ENCODE measurements around the gene RCAN1.

RCAN1 gene

DNA sequence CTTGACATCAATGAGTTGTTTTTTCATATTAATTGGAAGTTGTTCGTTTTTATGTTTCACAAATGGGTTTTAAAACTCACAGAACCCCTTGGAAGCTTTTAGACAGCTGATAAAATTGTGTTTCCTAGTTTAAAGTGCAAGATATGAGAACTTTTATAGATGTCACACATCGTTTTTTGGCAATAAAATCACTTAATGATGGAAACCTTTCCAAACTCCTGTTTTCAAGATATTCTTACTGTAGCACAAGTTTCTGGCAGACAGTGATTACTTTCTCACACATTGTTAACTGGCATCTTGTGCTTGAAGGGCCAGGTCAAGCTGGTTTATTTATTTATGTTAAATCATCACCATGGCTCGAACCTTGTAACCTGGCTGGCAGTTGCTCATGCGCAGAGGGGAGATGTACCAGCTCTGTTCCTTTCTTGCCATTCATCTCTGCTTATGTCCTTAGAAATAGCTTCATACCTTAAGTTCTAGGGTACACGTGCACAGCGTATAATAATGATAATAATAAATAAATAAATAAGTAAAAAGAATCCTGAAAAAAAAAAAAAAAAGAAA, 10.2 kb upstream of the RCAN1 start:
- no peak for TF ChIP-seq TAF1 (IDR thresholded peaks at IDR 0.05; ENCODE audit: low read depth, low read length)
- no peak for TF ChIP-seq POLR2AphosphoS5 (IDR thresholded peaks at IDR 0.05; ENCODE audit: low read depth, low read length)
- TF ChIP-seq SPI1 (IDR thresholded peaks at IDR 0.05; ENCODE audit: low read depth, low read length): no peak
- no peak for TF ChIP-seq POU2F2 (IDR thresholded peaks at IDR 0.05; ENCODE audit: low read depth, low read length)
- TF ChIP-seq PAX5 (IDR thresholded peaks at IDR 0.05; ENCODE audit: insufficient read depth, low read length, severe bottlenecking): no peak
- no peak for TF ChIP-seq POLR2A (IDR thresholded peaks at IDR 0.05; ENCODE audit: low read depth, low read length)
- DNase-seq (ENCODE audit: insufficient read length, low spot score) (no peak), FAIRE-seq (no peak)

DNA sequence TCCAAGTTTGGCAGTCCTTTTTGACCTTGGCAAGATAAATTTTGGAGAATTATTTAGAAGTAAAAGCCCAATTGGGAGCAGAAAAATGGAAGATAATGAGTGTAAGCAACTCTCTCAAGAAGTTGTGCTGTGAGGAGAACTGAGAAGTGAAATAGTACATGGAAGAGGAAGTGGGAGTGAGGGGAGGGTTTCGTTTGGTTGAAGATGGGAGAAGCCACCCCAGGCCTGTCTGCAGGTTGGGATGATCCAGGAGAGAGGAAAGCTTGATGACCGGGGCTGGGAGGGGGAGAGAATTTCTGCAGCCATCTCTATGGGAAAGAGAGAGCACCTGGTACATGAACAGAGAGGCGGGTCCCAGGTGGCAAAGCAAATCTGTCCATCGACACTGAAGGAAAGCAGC, 8.6 kb upstream of the RCAN1 start:
- TF ChIP-seq TAF1 (IDR thresholded peaks at IDR 0.05; ENCODE audit: low read depth, low read length) (no peak), SPI1 (IDR thresholded peaks at IDR 0.05; ENCODE audit: low read depth, low read length) (peak; percentile 94)
- FAIRE-seq (no peak), DNase-seq (ENCODE audit: insufficient read length, low spot score) (no peak)

DNA sequence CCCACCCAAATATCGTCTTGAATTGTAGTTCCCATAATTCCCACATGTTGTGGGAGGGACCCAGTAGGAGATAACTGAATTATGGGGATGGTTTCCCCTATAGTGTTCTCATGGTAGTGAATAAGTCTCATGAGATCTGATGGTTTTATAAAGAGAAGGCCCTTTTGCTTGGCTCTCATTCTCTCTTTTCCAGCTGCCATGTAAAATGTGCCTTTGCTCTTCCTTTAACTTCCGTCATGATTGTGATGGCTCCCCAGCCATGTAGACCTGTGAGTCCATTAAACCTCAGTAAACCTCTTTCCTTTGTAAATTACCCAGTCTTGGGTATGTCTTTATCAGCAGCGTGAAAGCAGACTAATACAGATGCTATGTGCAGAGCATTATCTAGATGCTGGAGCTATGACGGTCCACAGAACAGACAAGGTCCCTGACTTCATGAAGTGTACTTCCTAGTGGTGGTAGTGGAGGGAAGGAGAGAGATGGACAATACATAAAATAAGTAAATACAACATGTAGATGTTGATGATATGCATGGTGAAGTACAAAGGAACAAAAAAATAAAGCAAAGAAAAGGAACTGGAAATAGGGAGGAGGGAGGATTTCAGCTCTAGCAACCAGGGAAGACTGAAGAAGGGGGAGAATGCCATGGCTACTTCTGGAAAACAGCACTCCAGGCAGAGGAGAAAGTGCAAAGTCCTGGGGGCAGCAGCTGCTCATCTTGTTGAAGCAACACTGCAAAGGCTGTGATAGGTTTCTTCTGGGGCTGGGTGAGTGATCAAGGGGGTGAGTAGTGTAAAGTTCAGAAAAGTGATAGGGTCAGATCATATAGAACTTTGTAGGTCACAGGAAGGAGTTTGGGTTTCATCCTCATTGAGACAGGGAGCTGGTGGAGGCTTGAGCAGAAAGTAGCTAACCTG, 6.8 kb upstream of the RCAN1 start:
- DNase-seq (ENCODE audit: insufficient read length, low spot score) (no peak), FAIRE-seq (no peak)
- TF ChIP-seq SPI1 (IDR thresholded peaks at IDR 0.05; ENCODE audit: low read depth, low read length) (no peak), PAX5 (IDR thresholded peaks at IDR 0.05; ENCODE audit: insufficient read depth, low read length, severe bottlenecking) (no peak), POU2F2 (IDR thresholded peaks at IDR 0.05; ENCODE audit: low read depth, low read length) (no peak), TAF1 (IDR thresholded peaks at IDR 0.05; ENCODE audit: low read depth, low read length) (no peak), POLR2AphosphoS5 (IDR thresholded peaks at IDR 0.05; ENCODE audit: low read depth, low read length) (no peak), POLR2A (IDR thresholded peaks at IDR 0.05; ENCODE audit: low read depth, low read length) (no peak)

DNA sequence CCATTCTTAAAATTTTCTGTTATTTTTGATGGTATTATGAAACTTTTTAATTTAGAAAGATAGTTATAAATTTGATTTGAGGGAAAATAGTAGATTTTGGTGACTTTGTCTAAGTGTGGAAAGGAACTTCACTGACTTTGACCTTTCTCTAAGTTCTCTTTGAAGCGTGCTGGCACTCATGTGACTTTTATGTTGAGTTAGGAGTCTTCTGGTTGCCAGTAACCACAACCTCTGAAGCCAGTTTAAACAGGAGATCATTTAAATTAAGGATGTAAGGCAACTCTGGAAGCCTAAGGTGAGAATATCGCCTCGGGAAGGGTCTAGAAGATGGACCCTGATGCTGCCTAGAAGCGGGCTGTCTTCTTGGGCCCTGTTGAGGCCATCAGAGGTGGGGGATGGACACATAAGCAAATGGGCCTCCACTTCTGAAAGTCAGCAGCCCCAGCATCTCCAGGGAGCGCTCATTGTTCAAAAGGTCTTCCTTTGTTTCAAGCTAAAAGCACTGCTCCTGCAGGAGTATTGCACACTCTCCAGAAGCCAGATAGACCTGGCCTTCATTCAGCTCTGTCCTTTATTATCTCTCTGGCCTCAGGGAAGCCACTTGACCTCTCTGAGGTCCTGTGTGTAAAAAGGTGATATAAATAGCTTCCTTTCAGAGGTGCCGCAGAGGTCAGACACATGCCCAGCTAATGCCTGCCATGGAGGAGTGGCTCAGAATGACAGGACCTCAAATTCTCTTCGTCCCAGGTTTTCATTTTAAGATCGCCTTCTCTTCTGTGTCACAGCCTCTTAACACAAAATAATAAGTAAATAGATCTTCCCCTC, 5.1 kb upstream of the RCAN1 start:
- no peak for TF ChIP-seq PAX5 (IDR thresholded peaks at IDR 0.05; ENCODE audit: insufficient read depth, low read length, severe bottlenecking)
- TF ChIP-seq SPI1 (IDR thresholded peaks at IDR 0.05; ENCODE audit: low read depth, low read length): no peak
- no peak for DNase-seq (ENCODE audit: insufficient read length, low spot score)
- FAIRE-seq: no peak

DNA sequence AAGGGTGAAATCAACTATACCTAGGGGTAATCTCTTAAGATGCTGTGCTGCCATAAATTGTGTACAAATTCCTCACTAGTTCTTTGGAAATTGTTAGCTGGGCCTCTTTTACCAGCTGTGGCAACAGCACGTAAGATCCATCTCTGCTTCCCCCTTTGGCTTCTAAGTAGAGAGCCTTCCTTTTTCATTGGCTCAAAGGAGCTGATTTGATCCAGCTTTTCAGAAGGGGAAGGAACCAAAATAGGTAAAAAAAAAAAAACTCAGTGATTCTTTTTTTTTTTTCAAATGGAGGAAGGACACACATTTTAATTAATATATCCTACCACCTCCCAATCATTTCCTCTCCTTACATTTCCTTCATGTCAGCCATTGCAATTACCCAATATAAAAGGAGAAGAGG, 4.0 kb upstream of the RCAN1 start:
- FAIRE-seq: no peak
- no peak for DNase-seq (ENCODE audit: insufficient read length, low spot score)
- no peak for TF ChIP-seq POLR2AphosphoS5 (IDR thresholded peaks at IDR 0.05; ENCODE audit: low read depth, low read length)
- no peak for TF ChIP-seq POLR2A (IDR thresholded peaks at IDR 0.05; ENCODE audit: low read depth, low read length)
- TF ChIP-seq POU2F2 (IDR thresholded peaks at IDR 0.05; ENCODE audit: low read depth, low read length): no peak
- no peak for TF ChIP-seq PAX5 (IDR thresholded peaks at IDR 0.05; ENCODE audit: insufficient read depth, low read length, severe bottlenecking)
- TF ChIP-seq TAF1 (IDR thresholded peaks at IDR 0.05; ENCODE audit: low read depth, low read length): no peak
- no peak for TF ChIP-seq SPI1 (IDR thresholded peaks at IDR 0.05; ENCODE audit: low read depth, low read length)

DNA sequence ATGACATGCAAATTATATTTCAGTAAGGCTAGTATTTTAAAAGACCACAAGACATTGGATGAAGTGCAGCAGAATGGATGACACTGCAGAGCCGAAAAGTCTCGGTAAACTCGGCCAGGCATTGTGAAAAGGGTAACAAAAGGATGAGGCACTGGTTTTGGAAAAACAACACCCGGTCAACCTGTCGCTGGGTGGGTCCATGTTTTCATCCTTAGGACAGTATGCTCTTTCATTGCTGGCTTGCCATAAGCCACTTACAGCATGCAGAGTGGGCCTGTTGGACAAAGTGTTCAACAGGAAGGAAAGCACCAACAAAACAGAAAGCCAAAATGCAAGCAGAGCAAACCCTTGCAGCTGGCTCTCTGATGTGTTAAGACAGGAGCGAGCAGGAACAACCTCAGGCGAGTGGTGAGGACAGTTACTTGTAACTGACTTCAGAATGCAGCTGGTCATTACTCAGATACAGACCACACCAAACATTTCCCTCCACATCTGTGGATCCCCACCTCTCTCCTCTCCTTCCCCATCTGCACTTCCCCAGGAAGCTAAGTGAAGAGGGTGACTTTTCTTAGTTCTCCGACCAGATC, 2.9 kb upstream of the RCAN1 start:
- no peak for FAIRE-seq
- no peak for DNase-seq (ENCODE audit: insufficient read length, low spot score)
- no peak for TF ChIP-seq POLR2A (IDR thresholded peaks at IDR 0.05; ENCODE audit: low read depth, low read length)
- TF ChIP-seq POLR2AphosphoS5 (IDR thresholded peaks at IDR 0.05; ENCODE audit: low read depth, low read length): no peak
- no peak for TF ChIP-seq PAX5 (IDR thresholded peaks at IDR 0.05; ENCODE audit: insufficient read depth, low read length, severe bottlenecking)
- no peak for TF ChIP-seq SPI1 (IDR thresholded peaks at IDR 0.05; ENCODE audit: low read depth, low read length)
- TF ChIP-seq TAF1 (IDR thresholded peaks at IDR 0.05; ENCODE audit: low read depth, low read length): no peak

DNA sequence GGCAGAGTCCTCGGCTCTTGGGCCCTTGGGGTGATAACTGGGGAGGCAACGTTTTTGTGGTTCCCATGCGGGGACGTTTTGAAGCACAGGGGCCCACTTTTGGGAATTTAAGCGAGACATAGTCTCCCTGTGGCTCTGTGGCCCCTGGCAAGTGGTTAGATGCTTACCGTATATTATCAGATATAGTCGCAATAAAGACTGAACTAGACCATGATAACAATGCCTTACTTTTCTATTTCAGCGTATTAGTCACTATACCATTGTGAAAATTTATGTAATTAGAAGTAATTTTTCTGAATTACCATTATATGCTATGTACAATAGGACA, 538 bp upstream of the RCAN1 start:
- FAIRE-seq (no peak), DNase-seq (ENCODE audit: insufficient read length, low spot score) (no peak)
- TF ChIP-seq POLR2A (IDR thresholded peaks at IDR 0.05; ENCODE audit: low read depth, low read length) (no peak), POLR2AphosphoS5 (IDR thresholded peaks at IDR 0.05; ENCODE audit: low read depth, low read length) (no peak)

DNA sequence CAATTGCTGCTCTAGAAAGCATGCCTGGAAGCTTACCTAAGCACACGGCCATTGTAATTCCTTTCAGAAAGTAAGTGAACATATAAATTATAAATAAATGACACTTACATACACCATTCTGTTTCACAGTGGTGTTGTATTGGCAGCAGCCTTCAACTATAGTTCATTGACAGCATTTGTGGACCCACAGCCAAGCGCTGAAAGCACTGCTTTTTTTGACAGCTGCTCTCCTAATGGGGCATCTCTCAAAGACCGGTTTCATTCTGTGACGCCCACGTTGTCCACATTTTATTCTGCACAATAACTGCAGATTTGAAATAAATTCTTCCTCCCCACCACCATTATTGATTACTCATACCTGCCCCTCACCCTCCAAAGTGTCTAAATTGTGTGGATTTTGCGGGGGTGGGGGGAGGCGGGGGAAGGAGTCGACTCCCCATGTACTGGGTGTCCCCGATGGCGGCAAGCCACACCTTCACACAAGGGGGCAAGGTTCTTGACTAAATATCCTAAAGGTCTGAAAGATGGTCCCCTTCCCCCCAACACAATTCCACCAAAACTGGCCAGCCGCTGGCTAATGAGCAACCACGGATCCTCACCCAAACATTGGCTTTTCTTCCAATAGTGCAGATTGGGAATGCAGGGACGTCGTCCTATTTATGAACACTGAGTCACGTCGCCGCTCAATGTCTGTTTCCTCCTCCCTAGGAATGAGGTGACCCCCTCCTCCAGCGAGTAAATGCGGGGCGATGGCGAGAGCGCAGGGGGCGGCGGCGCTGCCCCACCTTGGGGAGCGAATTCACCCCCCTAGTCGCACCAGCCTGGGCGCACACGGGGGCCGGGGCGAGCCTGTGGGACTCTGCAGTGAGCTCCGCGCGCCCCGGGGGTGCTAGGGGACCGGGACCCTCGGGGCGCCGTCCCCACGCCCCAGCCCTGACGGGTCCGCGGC, 960 bp downstream of the RCAN1 start:
- no peak for TF ChIP-seq TAF1 (IDR thresholded peaks at IDR 0.05; ENCODE audit: low read depth, low read length)
- TF ChIP-seq POLR2A (IDR thresholded peaks at IDR 0.05; ENCODE audit: low read depth, low read length): no peak
- no peak for TF ChIP-seq SPI1 (IDR thresholded peaks at IDR 0.05; ENCODE audit: low read depth, low read length)
- TF ChIP-seq PAX5 (IDR thresholded peaks at IDR 0.05; ENCODE audit: insufficient read depth, low read length, severe bottlenecking): no peak
- TF ChIP-seq POLR2AphosphoS5 (IDR thresholded peaks at IDR 0.05; ENCODE audit: low read depth, low read length): no peak
- TF ChIP-seq POU2F2 (IDR thresholded peaks at IDR 0.05; ENCODE audit: low read depth, low read length): no peak
- peak; percentile 26 for FAIRE-seq
- no peak for DNase-seq (ENCODE audit: insufficient read length, low spot score)

DNA sequence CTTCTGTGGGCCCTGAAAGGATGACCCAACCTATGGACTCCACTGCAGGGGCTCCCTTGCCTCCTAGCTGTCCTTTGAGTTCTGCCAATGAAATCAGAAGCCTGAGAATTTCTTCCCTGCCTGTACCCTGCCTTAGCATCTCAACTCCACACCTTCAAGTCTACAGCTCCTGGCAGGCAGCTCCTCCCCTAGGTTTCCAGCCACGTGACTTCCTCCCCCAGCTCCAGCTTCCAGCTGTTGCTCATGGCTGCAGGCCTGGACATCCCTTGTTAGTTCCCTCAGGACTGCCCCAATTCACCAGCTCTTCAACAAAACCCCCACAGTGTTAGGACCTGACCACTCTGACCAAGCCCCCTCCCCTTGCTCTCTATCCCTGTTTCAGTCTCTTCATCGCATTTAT, 2.4 kb downstream of the RCAN1 start:
- TF ChIP-seq TAF1 (IDR thresholded peaks at IDR 0.05; ENCODE audit: low read depth, low read length): no peak
- TF ChIP-seq SPI1 (IDR thresholded peaks at IDR 0.05; ENCODE audit: low read depth, low read length): no peak
- TF ChIP-seq POLR2A (IDR thresholded peaks at IDR 0.05; ENCODE audit: low read depth, low read length): no peak
- no peak for TF ChIP-seq POU2F2 (IDR thresholded peaks at IDR 0.05; ENCODE audit: low read depth, low read length)
- no peak for TF ChIP-seq PAX5 (IDR thresholded peaks at IDR 0.05; ENCODE audit: insufficient read depth, low read length, severe bottlenecking)
- no peak for TF ChIP-seq POLR2AphosphoS5 (IDR thresholded peaks at IDR 0.05; ENCODE audit: low read depth, low read length)
- DNase-seq (ENCODE audit: insufficient read length, low spot score) (no peak), FAIRE-seq (no peak)

Measured in GM12891 (cell line).